HuH-7.5 (cell line): Measurements from ENCODE around the gene MCEMP1.

Source experiments
- DNase-seq: peaks from one replicate; pipeline ENCODE4 v3.0.0; 2011; ENCODE audit warnings: low spot score

The MCEMP1 gene

DNA sequence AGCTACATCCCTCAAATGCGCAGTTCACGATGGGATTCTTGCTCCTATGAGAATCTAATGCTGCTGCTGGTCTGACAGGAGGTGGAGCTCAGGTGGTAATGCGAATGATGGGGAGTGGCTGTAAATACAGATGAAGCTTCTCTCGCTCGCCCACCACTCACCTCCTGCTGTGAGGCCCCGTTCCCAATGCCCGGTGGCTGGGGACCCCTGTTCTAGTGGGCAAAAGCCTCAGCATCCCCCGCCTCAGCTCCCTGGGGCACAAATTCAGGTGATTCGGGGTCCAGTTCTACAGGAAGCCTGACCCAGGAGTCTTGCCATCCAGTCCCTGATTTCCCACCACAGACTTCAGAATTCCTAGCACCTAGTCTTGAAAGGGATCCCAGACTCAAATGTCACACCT is 4.4 kb upstream of the MCEMP1 start:
- no peak for DNase-seq

GRCh38 chr19:7674010-7675005 is 2.6 kb upstream of the MCEMP1 start:
- DNase-seq, result peak; percentile 64

DNA sequence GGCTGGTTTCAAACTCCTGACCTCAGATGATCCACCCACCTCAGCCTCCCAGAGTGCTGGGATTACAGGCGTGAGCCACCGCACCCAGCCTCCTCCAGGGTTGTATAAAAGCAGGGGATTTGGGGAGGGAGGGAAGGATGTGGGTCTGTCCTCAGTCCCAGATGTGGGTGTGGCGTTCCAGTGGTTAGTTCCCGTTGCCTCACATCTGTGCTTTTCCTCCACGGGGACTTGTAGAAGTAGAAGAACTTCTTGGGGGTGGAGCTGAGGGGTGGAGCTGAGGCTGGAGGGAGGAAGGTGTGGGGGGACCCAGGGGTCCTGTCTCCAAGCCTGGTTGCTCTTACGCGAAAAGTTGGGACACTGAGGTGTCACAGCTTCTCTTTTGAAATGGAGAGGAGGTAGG is 514 bp upstream of the MCEMP1 start:
- no peak for DNase-seq

DNA sequence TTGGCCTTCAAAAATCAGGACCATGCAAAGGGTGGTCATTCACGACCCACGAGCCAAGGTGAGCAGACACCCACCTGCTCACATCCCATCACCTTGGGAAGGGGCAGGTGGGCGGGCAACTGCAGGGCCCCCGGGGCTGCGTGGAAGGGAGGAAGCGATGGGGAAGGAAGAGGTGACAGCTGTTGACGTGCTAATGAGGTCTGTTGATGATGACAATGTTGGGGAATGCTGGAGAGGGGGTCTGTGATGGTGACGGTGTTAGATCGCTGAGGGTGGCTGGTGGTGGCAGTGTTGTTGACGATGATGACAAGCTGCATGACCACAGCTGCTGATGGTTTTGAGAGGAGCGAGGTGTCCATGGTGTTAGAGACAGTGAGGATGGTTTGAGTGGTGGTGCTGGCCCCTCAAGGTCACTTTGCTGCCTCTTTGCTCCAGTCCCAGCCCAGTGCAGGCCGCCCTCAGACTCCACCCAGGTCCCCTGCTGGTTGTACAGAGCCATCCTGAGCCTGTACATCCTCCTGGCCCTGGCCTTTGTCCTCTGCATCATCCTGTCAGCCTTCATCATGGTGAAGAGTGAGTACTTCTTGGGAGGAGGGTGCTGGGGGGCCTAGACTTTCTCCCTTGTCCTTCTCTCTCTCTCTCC is 900 bp downstream of the MCEMP1 start:
- DNase-seq, result no peak

DNA sequence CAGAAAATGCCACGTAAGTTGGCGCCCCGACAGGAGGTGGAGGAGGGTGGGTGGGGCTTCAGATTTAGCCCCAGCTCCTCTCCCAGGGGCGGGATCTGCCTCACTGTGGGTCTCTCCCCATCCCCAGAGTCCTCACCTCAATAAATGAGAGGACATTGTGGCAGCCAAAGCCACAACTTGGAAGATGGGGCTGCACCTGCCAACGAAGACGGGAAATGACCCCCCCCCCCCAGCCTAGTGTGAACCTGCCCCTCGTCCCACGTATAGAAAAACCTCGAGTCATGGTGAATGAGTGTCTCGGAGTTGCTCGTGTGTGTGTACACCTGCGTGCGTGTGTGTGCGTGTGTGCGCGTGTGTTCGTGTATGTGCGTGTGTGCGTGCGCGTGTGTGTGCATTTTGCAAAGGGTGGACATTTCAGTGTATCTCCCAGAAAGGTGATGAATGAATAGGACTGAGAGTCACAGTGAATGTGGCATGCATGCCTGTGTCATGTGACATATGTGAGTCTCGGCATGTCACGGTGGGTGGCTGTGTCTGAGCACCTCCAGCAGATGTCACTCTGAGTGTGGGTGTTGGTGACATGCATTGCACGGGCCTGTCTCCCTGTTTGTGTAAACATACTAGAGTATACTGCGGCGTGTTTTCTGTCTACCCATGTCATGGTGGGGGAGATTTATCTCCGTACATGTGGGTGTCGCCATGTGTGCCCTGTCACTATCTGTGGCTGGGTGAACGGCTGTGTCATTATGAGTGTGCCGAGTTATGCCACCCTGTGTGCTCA is 2.3 kb downstream of the MCEMP1 start:
- DNase-seq, result no peak

GRCh38 chr19:7679771-7680605 is 3.1 kb downstream of the MCEMP1 start:
- DNase-seq, result no peak

DNA sequence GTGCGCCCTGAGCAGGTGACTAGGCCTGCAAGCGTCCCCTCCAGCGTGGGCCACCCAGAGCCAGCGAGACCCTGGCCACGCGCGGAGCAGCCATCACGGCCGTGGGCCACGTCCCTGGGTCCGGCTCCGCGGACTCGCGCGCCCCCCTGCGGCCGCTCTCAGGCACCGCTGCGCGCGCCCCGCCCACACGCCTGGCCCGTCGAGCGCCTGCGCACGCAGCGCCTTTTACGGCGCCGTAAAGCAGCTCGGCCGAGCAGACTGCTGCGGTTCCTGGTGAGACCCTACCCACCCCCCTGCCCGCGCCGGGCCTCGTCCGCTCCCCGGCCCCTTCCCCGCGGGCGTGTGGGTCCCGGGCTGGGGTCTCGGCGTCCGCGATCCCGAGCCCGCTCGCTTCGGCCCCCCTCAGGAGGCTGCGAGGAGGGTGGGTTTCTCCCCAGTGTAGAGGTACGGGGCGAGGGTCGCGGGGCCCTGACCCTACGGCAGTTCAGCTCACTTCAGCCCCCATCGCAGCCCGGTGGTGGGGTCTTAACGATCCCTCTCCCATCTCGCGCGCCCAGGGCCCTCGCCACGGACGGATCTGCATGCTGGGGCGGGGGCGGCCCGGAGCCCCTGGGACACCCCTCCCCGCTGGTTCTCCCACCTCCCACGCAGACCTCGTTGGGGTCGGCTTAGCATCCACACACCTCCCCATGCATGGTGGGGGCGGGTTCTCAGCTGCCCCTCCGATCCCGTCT is 3.9 kb downstream of the MCEMP1 start, which contains the start of gene TRAPPC5:
Gene TRAPPC5 (plus strand): TSS at position 228 of the 734 bp plus-strand sequence. CDS start 1,421 bp downstream, outside the sequence.
- peak; percentile 96 for DNase-seq

DNA sequence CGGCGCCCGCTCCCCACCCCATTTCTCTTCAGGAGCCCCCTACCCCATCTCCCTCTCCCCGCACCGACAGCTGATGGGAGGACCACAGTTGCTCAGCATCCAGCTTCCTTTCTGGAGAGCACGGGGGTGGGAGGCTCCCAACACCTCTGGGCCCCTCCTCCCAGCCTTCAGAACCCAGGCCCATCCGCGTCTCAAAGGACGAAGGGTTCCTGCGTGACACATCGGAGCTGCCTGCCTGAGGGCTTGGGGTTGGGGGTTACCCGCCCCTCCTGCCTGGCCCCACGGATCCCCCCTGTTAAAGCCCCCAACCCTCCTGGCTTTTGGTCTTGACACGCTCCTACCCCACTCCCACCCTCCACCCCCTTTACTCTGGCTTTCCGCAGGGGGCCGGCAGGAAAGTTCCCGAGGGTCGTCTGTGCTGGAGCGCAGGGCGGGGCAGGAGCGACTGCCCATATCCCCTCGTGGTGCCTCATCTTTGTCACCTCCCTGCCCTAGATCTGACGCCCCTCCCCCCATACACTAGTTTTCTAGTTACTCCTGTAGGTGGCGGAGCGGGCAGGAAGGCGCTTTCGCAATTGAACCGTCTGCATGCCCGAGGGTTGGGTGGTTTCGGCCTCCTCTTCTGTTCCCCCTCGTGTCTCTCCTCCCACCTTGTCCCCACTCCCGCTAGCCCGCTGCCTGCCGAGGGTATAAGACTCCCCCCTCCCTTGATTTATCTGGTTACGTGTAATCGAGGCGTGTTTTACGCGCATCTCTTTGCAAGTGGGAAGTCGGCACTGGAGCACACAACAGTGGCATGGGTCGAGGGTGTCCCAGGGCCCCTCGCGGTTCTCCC is 4.7 kb downstream of the MCEMP1 start:
- DNase-seq, result peak; percentile 98

GRCh38 chr19:7682175-7682855 is 5.4 kb downstream of the MCEMP1 start:
- no peak for DNase-seq

GRCh38 chr19:7685546-7686445 is 8.9 kb downstream of the MCEMP1 start:
- DNase-seq, result no peak

GRCh38 chr19:7687177-7687576 is 10.3 kb downstream of the MCEMP1 start:
- DNase-seq, result no peak

DNA sequence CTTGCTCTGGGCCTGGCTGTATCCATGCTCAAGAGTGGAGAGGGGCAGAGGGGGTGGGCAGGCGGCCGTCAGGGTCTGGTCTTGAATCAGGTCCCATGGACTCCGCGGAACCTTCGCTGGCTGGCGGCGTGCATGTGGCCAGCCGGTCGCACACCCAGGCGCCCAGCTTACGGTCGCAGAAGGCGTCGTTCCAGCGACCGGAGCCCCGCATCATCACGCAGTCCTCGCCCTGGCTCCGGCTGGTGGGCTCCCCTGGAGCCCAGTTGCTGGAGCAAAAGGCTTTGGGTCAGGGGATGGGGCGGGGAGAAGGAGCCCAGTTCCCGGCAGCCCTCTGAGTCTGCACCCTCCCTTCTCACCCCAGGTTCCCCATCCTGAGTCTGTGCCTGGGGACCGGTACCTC is 12.3 kb downstream of the MCEMP1 start:
- DNase-seq, result no peak

DNA sequence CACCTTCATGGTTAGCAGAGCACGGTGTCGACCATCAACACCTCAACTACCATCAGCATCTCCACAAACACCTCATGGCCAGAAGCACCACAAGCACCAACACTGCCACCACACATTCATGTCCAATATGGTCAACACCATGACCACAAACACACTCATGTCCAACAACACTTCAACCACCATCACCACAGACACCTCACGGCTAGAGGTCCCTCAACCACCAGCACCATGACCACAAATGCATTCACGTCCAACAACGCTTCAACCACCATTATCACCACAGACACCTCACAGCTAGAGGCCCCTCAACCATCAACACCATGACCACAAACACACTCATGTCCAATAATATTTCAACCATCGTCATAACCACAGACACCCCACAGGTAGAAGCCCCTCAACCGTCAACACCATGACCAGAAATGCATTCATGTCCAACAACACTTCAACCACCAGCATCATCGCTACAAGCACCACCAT is 13.9 kb downstream of the MCEMP1 start:
- DNase-seq, result no peak

- no peak for DNase-seq
These were observed 14.6 kb downstream of the MCEMP1 start for GRCh38 chr19:7691497-7691896.

DNA sequence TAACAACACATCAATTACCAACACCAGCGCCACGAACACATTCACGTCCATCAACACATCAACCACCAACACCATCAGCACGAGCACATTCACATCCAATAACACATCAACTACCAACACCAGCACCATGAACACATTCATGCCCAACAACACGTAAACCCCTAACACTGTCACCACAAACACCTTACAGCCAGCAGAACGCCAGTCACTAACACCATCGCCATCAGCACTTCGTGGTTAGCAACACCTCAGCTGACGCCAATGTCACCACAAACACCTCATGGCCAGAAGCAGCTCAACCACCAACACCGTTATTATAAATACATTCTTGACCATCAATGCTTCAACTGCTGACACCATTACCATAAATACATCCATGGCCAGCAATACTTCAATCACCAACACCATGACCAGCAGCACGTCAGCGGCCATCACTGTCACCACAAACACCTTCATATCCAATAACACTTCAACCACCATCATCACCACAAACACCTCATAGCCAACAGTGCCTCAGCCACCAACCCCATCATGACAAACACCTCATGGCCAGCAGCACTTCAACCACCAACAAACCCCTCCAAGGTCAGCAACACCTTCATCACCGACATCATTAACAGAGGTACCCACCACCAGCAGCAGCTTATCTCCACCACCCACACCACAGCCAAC is 15.7 kb downstream of the MCEMP1 start:
- no peak for DNase-seq

DNA sequence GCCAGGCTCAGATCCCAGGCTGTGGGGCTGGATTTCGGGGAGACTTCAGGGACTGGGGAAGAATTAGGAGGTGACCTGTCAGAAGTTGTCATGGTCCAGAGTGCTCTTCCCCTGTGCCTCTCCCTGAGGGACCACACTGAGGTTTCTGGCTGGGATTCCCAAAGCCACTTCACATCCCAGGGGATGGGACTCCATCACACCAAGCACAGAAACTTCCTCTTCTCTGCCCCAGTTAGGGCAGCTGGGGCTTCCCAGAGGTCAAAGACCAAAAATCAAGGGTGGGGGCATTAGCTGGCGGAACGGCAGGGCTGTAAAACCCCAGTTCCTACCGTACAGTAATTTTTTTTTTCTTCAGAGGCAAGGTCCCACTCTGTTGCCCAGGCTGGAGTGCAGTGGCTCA is 17.6 kb downstream of the MCEMP1 start:
- DNase-seq, result no peak

DNA sequence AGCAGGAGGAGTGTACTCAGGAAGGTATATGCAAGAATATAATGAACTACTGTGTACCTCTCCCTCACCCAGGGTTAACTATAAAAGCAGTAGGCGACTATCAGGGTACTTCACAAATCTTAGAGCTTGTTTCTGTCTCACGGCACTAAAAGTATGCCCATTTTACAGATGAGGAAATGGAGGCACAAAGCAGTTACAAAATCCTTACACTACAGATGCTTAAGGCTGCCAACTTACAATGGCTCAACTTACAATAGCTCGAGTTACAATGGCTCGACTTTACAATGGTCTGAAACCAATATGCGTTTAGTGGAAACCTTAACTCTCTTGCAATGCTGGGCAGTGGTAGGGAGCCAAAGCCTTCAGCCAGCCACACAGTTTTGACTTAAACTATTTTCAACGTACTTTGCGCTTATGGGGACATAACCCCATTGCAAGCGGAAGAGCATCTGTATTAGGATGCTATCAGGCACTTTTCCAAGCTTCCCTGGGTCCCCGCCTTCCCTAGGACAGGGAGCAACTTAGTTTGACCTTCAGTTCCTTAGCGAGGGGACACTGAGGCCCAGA is 20.9 kb downstream of the MCEMP1 start:
- DNase-seq, result no peak
